NCI-H1105 treated with DMSO at 0.1 percent for 48 hours (cell line): ENCODE measurements around the gene NEK4.
"Not testable (repeated sequence)": the region's sequence is repeated elsewhere in the genome, so short reads cannot be mapped to it uniquely, and the experiment has no call there.

ENCODE experiments used
- DNase-seq: peaks from one replicate; lab custom pipeline; 2025; lab: John Stamatoyannopoulos, UW

Gene NEK4

DNA sequence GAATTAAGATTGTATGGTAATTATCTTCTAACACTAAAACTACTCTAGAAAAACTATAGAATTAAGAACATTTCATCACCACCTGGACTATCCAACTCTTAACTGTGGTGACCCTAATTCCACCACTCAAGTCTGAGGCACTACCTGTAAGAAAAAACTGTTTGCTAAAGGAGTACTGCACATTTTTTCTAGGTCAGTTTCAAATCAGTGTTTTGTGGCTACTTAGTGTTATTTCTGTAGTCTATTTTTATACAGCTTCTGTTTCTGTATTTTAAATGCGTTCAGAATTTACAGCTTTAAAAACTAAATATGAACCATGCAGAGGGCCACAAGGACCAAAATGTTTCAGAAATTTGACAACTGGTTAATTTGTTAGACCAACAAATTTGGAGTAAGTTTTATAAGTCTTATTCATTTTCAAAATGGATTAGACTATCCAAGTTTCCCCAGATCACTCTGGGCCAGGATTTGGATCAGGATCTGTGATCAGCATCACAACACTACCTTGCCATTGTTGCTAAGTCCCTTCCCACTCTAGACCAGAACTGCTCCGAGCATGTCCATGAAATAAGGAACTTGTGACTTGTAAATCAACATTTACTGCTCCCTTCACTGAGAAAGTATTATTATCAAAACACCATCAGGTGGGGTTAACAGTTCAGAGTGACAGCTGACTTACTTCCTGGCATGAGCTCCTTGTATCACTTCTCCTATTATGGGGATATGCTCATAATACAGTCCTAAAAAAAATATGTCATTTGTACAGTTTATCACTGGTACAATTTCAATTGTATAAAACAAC lies 73.7 kb downstream of the NEK4 start:
- no peak for DNase-seq

DNA sequence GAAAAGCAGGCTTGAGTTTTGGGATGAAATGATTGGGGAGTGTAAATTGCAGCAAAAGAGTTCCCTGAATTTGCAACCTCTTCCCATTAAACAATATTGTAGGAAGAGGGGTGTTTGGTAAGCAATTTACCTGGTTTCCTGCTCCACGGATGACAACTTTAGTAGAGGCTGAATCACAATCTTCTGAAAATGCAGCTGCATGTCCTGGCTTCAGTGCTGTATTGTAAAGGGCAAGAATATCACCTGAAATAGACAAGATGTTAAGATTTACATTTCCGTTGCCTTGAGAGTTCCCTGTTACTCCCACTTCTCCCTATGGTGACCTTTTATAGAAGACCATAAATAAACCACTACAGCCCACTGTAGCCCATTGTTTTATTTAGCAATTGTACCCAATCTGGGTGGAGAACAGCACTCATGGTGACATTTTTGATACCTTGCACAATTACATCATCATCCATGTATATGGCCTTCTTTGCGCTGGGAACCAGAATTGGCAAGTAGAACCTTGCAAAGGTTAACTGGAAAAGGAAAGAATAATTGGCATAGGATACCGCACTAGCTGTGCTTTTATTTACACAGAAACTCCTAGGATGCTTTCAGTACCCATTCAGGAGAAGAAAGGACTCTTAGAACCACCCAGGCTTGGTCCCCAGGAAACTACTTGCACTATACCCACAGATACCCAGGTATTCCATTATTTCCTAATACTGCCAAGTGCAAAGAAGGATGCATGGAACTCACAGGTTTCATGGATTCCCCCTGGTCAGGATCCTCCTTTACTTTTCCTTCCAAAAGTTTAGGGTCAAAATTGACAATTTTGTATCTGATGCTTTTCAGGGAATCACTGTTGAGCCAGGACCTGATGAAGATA lies 74.7 kb downstream of the NEK4 start:
- no peak for DNase-seq

DNA sequence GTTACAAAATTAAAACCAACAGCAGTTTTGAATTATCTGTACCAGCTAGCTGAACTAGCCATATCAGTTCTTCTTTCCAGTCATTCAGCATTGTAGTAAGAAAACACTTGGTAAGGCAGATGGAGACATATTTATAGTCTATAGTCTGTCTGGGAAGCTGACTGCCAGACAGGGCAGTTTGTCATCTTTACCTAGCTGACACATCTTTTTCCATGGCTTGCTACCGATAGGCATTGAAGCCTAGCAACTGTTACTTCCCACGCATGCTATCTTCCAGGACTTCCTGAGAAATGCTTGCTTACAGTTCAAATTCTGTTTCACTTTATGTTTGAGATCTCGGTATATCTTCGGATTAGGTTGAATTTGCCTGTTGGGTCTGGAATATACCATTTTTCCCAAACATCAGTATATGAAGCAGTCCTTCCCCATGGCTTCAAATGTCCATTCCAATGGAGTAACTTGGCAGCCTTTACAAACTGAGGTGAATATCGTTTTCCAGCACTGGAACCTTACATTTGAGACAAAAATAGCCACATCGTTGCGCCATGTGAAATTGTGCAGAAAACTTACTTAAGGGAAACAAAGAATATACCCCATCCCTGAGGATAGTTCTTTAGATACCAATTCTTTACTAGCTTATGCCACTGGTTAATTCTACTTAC lies 76.1 kb downstream of the NEK4 start:
- no peak for DNase-seq

DNA sequence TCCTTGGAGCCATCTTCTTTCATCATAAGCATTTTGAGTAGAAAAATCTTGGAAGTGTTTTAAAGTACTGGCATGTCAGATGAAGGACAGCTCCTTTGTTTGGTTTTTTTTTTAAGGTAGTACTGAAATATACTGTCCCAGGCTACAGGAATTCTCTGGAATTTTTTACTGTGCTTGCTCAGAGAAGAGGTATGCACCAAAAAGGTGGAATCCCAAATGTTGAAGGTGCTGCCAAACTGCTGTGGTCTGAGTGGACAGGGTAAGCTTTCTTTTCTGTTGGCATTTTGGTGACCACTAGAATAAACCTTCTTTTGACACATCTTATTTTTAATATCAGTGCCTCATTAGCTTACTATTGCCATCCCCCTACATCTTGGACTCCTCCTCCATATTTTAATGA lies 77.7 kb downstream of the NEK4 start:
- DNase-seq = no peak

DNA sequence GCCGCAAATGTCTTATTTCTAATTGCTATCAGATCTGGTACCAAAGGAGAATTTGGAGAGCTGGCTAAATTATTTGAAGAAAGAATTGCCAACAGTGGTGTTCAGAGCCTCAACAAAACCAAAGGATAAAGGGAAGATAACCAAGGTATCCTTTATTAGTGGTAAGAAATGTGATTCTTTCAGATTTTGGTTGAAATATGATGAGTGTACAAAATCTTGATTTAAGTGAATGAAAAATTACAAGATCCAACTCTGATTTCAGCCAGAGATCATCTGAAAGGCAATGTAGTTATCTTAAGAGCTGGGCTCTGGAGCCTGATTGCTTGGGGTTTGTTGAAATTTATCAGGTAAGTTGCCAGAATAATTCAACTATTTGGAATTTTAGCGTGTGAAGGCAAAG lies 80.2 kb downstream of the NEK4 start:
- no peak for DNase-seq

DNA sequence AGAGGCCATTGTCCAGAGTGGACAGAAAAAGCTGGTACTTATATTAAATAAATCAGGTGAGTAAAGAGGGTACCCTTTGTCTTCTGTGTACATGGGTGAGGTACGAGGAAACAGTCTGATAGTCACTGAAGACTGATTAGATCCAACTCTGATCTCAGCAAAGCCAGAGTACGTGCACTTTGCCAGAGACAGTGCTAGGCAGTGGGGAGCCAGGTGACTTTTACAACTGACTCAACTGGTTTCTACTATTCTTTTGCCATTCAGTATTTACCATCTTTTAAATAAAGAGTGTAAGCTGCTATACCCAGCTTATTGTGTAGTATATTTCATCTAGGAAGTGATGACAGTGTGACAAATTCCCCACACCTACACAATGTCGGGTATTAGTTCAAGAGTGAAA lies 81.6 kb downstream of the NEK4 start:
- DNase-seq = no peak

DNA sequence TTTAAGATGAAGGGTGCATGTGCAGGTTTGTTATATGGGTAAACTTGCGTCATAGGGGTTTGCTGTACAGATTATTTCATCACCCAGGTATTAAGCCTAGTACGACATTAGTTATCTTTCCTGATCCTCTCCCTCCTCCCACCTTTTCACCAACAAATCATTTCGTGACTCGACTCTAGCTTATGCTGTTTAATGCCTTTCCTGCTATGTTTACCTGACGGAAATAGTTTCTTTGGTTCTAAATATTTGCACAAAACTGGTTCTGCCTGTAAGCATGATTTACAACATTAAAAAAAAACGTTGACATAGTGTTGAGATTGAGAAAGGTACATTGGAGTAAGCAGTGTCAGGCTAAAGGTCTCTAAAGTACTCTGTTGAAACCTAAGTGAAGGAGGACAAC lies 82.5 kb downstream of the NEK4 start:
- no peak for DNase-seq

DNA sequence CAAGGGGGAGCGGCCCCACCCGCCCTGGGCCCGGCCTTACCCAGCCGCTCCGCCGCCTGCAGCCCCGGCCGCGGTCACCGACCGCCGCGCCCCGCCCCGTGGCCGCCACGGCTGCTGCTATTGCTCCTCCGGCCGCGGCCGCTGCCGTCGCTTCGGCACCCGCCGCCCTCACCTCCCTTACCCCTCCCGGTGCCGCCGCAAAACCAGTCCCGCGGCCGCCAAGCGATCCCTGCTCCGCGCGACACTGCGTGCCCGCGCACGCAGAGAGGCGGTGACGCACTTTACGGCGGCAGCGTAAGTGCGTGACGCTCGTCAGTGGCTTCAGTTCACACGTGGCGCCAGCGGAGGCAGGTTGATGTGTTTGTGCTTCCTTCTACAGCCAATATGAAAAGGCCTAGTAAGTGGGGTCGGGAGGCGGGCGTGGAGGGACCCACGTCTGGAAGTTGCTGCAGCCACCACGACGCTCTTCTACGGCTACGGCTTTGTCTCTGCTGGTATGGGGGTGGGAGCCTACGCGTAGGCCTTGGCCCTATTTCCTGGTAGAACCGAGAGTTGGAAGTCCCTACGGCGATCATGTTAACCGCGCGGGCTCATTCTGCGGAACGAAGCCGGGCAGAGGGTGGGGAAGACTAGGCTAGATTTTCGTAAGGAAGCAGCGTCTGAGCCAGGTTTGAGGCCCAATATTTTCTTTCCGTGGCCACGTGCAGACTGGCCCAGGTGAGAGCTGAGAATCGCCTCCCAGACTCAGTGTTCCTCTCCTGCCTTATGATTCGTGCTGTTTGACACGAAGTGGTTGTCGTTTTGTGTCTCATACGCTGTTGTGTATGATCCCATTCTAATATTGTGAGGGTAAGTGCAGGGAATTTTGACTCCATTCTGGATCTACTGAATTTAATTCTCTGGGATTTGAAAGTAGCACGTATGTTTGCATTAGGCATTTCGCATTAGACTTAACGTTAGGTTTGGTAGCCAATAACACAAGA lies 84.7 kb downstream of the NEK4 start, which contains the start of the genes GNL3 and PBRM1:
GNL3 (plus strand) TSS at position 324 of the 983 bp plus-strand sequence; CDS start at position 385, 61 bp downstream.
PBRM1 (minus strand) TSS at position 205 of the 983 bp plus-strand sequence.
- peak; percentile 79 for DNase-seq

DNA sequence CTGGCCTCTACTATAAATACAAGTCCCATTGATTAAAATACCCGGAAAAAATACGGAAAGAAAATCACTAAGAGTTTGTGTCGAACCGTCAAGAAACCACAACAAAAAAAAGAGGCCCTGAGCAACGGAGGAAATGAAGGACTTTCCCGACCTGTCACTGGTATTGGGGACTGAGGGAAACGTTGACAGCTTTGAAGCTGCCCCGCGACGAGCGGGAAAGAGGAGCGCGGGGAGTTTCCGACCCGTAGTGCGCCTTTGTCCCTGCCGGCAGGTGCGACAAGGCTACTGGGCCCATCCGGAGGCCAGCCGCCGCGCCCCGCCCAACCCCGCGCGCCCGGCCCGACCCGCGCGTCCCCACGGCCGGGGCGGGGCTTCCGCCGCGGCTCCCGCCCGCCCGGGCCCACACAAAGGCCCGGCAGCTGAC lies 85.4 kb downstream of the NEK4 start:
- peak; percentile 61 for DNase-seq

DNA sequence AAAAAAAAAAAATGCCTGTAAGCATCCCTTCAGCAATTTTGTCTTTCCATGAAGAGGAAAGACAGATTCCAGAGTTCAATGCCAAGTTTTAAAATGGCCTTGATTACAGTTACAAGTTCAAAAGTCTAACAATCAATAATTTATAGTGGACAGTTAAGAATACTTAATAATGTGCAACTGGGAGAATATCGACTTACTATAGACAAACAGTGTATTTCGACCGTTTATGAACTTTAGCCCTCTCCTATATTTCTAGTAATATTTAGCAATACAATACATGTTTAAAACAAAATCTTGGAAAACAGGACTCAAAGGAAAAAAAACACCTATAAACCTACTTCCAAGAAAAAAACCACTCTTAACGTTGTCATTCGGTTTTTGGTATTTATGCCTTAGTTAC lies 86.6 kb downstream of the NEK4 start:
- DNase-seq = no peak

DNA sequence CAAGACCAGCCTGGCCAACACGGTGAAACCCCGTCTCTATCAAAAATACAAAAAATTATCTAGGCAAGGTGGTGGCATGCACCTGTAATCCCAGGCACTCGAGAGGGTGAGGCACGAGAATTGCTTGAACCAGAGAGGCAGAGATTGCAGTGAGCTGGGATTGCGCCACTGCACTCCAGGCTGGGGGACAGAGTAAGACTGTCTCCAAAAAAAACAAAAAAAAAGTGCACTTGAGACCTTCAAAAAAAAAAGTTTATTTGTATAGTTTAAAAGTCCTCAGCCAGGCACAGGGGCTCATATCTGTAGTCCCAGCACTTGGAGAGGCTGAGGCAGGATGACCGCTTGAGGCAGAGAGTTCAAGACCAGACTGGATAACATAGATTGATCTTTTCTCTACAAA lies 87.1 kb downstream of the NEK4 start:
- DNase-seq = no peak

DNA sequence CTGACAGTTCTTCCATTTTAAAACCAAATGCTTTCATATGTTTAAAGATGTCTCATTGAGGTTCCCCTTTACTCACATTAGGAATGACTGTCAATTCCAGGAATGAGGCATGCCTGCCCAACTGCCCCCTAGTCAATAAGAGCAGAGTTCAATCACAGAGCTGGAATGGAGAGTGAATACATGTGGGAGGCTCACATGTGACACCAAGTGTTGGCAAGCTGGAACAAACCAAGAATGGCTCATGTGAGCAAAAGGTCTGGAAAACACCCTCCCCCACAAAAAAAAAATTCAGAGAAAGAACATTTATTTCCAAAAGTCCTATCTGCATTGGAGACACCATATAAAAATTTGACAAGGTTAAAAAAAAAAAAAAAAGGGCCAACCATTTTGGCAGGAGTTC lies 88.7 kb downstream of the NEK4 start:
- no peak for DNase-seq

DNA sequence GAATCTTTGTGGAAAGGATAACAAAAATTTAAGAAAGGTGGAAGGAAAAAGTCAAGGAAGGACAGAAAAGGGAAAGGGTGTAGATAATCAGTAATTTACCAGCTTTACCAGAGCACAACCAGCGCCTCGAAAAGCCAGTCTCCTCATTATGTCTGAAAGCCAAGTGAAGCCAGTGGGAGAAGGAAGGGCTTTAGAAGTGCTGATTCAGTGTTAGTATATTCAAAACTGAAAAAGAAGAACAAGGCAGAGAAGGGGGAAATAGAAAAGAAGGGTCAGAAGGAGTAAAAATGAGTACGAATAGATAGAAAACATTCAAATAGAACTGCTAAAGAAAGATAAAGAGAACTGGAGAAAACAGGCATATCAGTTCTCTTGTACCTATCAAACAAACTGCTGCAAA lies 89.1 kb downstream of the NEK4 start:
- no peak for DNase-seq

DNA sequence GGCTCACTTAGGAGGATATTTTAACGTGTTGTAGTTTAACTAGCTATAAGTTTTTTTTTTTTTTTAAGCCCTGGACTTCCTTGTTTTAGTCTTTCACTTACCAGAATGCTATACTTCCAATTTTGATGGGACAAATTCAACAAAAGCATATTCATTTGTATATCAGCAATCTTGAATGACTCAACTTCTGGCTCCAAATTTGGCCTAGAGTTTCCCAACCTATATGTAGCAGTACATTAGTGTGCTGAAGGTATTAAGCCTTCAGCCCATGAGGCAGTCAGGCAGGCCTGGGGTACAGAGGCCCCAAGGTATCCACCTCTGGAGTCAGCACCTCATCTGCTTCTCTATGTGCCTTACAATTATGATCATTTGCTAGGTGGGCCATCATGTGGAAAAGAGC lies 90.9 kb downstream of the NEK4 start:
- DNase-seq = no peak

DNA sequence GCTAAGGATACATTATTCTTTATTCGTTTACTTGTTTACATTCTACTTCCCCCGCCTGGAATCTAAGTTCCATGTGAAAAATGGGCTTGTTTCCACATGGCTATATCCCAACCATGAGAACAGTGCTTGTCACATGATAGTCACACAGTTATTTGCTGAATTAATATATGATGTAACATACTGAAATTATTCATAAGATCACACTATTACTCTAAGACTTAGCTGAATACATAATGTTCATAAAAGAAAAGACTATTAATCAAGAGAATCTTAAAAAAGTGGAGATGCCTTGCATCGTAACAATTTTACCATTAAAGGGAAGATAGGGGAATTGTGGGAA lies 91.6 kb downstream of the NEK4 start:
- no peak for DNase-seq

DNA sequence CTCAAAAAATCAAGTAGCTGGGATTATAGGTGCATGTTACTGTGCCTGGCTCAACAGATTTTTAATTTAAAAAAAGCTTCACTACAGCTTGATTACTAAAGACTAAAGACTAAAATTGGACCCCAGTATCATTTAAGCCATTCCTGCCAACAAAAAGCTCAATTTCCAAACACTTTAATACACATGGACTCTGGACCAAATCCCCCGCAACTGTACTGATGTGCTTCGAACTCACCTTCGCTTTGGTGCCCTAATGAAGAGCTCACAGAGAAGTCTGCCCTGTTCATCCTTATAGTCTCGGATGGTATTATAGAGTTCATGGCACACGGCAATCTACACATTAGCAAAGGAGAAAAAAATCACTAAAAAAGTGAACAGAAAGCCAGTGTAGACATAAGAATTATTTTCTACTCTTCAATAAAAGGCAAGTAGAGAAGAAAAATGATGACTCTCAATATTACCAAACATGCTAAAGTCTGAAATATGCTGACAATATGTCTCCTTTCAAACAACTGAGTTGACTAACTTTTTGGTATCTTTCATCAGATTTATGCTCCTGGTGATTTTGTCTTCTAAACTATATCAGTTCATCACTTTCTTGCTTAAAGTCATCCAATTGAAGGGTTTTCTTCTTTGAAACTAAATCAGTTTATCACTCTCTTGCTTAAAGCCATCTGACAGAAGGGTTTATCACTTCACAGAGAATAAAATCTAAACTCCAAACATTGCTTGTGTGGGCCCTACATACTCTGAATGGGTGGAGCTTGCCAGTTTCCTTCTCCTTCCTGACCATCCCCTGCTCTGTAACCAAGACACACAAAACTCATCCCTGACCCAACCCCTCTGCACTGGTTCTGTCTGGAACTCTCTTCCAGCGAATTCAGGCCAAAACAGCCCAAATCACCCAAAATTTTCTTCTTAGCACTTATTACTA lies 92.2 kb downstream of the NEK4 start:
- no peak for DNase-seq

DNA sequence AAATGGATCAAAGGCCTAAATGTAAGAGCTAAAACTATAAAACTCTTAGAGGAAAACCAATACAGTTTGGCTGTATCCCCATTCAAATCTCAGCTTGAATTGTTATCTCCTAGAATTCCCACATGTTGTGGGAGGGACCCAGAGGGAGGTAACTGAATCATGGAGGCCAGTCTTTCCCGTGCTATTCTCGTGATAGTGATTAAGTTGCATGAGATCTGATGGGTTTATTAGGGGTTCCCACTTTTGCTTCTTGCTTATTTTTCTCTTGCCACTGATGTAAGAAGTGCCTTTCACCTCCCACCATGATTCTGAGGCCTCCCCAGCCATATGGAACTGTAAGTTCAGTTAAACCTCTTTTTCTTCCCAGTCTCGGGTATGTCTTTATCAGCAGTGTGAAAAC lies 94.5 kb downstream of the NEK4 start:
- DNase-seq = not testable (repeated sequence)

DNA sequence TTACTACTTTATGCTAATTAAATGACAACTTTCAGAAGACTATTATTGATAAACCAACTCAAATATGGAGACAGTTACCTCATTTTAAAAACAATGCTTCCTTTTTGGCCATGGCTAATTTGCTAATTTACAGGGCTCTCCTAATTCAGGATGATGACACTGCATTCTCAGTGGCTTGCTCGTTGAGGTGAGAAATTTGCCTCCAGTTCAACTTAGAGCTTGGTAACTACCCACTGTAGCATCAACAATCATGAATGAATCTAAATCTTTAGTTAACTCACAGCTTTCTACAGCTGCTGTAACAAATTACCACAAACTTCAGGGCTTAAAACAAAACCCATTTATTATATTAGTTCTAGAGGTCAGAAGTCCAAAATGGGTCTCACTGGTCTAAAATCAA lies 99.1 kb downstream of the NEK4 start:
- DNase-seq = no peak

DNA sequence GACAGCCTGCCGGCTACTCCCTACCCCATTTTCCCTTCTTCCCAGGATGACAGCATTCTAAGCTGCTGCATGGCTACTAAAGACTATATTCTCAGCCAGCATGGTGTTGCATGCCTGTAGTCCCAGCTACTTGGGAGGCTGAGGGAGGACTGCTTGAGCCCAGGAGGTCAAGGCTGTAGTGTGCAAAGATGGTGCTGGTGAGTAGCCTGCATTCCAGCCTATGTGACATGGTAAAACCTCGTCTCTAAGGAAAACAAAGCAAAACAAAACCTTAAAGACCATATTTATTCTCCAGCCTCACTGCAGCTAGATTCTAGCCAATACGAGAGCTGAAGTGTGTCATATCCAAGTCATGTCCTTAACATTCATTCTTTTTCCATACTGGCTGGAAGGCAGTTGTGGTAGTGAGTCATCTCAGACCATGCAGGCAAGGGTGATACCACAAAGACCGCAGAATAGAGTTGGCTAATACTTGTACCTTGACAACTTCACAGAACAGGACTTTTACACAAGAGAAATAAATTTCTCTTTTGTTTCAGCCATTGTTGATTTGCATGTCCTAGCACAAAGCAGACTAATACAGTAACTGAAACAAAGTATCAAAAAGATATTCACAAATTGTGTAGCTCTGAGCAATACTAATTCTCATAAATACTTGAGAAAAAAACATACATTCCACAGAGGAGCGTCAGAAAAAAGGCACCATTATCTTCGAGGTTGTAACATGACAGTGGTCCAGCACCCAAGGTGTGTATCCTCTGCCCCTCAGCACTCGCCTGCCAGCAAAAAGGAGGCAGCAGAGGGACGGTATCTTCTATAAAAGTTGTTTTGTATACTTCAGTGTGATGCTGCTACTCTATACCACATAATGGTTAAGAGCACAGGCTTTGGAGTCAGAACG lies 99.9 kb downstream of the NEK4 start:
- no peak for DNase-seq
